ENCODE results near the gene SGTA.

DNA sequence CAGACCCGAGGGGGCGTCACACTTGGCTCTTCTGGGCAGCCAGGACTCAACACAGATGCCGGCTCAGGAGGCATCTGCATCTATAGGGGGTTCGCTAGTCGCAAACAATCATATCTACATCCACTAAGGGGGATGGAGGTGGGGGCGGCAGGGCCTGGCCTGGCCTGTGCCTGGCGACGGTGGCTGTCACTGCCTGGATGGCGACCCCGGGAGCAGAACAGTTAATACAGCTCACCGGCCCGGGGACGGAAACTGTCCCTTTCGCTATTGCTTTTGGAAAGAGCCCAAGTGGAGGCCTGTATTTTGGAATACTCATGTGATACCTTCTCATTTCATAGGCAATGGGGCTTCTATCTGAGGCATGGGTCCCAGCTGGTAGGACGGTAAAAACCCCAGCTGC is 17.7 kb downstream of the SGTA start:
- no peak for TF ChIP-seq POLR2A (IDR thresholded peaks at IDR 0.05)
- TF ChIP-seq, protein P1, sequence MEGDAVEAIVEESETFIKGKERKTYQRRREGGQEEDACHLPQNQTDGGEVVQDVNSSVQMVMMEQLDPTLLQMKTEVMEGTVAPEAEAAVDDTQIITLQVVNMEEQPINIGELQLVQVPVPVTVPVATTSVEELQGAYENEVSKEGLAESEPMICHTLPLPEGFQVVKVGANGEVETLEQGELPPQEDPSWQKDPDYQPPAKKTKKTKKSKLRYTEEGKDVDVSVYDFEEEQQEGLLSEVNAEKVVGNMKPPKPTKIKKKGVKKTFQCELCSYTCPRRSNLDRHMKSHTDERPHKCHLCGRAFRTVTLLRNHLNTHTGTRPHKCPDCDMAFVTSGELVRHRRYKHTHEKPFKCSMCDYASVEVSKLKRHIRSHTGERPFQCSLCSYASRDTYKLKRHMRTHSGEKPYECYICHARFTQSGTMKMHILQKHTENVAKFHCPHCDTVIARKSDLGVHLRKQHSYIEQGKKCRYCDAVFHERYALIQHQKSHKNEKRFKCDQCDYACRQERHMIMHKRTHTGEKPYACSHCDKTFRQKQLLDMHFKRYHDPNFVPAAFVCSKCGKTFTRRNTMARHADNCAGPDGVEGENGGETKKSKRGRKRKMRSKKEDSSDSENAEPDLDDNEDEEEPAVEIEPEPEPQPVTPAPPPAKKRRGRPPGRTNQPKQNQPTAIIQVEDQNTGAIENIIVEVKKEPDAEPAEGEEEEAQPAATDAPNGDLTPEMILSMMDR (IDR thresholded peaks at IDR 0.05) = no peak
- no peak for TF ChIP-seq POLR2AphosphoS5 (IDR thresholded peaks at IDR 0.05)

Measured in prostate gland (tissue), 2 donors.